ENCODE measurements around the gene BHLHE23. TPM values are rescaled to one million over a fixed set of nuclear protein-coding genes. Genes with fewer than 3 reads are reported as not detected.

BHLHE23 gene
- total RNA-seq, 2 donors from 2014 or later = 4.0 TPM; not detected in 1

DNA sequence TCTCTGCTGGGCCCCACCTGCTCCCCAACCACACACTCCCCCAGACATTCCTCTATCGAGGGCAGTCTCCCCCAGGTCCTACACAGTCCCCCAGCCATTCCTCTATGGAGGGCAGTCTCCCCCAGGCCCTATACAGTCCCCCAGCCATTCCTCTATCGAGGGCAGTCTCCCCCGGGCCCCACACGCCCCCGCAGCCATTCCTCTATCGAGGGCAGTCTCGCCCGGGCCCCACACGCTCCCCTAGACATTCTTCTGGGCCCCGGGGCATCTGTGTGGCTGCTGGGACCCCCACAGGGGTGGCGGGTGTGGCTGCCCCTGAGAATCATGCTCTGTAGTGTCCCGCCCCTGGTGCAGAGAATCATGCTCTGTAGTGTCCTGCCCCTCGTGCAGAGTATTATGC is 43.6 kb upstream of the BHLHE23 start:
- H3K4me3 ChIP-seq = no peak overlapping the region
- H3K27ac ChIP-seq = no peak overlapping the region
- H3K36me3 ChIP-seq = no peaks in the 10 kb centered on the region
- TF ChIP-seq, protein P1, sequence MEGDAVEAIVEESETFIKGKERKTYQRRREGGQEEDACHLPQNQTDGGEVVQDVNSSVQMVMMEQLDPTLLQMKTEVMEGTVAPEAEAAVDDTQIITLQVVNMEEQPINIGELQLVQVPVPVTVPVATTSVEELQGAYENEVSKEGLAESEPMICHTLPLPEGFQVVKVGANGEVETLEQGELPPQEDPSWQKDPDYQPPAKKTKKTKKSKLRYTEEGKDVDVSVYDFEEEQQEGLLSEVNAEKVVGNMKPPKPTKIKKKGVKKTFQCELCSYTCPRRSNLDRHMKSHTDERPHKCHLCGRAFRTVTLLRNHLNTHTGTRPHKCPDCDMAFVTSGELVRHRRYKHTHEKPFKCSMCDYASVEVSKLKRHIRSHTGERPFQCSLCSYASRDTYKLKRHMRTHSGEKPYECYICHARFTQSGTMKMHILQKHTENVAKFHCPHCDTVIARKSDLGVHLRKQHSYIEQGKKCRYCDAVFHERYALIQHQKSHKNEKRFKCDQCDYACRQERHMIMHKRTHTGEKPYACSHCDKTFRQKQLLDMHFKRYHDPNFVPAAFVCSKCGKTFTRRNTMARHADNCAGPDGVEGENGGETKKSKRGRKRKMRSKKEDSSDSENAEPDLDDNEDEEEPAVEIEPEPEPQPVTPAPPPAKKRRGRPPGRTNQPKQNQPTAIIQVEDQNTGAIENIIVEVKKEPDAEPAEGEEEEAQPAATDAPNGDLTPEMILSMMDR (IDR thresholded peaks at IDR 0.05) = no peak
- TF ChIP-seq POLR2AphosphoS5 (IDR thresholded peaks at IDR 0.05) (no peak), POLR2A (IDR thresholded peaks at IDR 0.05) (no peak)
- WGBS = 88% methylated on average over 13 of the region's 13 CpGs
- H3K9me3 ChIP-seq = no peaks in the 10 kb centered on the region
- H3K4me1 ChIP-seq (replicated peaks) = no peaks in the 10 kb centered on the region
- H3K27me3 ChIP-seq (replicated peaks; ENCODE audit: insufficient read depth) = peaks cover 8% of the 10 kb centered on the region
- no peak for DNase-seq (ENCODE audit: low spot score)
- intact Hi-C loops (cut with DNase I) = no loop called here

DNA sequence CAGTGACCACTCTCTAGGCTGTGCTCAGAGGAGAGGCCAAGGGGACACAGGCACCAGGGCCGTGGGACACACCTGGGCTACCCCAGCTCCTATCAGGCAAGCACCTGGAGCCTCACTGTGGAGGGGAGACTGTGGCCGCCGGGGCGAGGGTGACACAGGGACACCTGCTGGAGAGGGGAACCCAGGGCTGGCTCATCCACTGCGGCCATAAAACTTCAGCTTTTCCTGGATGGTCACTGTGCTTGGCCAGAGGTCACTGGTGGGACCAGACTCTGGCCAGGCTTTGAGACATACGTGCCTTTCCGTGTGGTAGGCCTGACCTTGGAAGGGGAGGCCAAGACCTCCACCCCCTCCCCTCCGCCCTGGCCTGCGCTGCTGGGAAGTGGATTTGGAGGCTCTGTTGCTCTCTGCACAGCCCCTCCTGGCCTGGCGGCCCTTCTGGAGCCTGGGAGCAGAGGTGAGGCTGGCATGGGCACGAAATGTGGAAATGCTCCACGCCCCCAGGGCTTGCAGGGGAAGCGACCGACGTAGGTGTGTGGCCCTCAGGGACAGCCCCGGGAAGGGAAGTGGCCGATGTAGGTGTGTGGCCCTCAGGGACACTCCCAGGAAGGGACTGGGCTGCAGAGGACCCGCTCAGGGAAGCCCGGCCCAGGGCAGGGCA is 42.9 kb upstream of the BHLHE23 start:
- no peak for DNase-seq (ENCODE audit: low spot score)
- 79% methylated on average over 13 of the region's 19 CpGs for WGBS
- Histone ChIP-seq H3K4me1 (replicated peaks) (no peaks in the 10 kb centered on the region), H3K4me3 (no peak overlapping the region), H3K36me3 (no peaks in the 10 kb centered on the region), H3K27me3 (replicated peaks; ENCODE audit: insufficient read depth) (peaks cover 8% of the 10 kb centered on the region), H3K9me3 (no peaks in the 10 kb centered on the region), H3K27ac (no peak overlapping the region)
- TF ChIP-seq POLR2AphosphoS5 (IDR thresholded peaks at IDR 0.05) = no peak
- intact Hi-C loops (cut with DNase I) = no loop called here

DNA sequence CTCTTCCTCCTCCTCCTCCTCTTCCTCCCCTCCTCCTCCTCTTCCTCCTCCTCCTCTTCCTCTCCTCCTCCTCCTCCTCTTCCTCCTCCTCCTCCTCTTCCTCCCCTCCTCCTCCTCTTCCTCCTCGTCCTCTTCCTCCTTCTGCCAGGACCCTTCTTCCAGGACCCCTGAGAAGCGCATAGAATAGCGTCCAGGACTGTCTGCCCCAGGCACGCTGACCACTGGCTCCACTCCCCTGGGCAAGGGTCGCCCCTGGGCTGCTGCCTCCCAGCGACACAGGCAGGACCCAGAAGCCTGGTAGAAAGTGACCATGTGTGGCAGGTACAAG is 42.4 kb upstream of the BHLHE23 start:
- intact Hi-C loops (cut with DNase I) = no loop called here
- H3K27me3 ChIP-seq (replicated peaks; ENCODE audit: insufficient read depth) = peaks cover 8% of the 10 kb centered on the region
- 87% methylated on average over 6 of the region's 6 CpGs for WGBS

DNA sequence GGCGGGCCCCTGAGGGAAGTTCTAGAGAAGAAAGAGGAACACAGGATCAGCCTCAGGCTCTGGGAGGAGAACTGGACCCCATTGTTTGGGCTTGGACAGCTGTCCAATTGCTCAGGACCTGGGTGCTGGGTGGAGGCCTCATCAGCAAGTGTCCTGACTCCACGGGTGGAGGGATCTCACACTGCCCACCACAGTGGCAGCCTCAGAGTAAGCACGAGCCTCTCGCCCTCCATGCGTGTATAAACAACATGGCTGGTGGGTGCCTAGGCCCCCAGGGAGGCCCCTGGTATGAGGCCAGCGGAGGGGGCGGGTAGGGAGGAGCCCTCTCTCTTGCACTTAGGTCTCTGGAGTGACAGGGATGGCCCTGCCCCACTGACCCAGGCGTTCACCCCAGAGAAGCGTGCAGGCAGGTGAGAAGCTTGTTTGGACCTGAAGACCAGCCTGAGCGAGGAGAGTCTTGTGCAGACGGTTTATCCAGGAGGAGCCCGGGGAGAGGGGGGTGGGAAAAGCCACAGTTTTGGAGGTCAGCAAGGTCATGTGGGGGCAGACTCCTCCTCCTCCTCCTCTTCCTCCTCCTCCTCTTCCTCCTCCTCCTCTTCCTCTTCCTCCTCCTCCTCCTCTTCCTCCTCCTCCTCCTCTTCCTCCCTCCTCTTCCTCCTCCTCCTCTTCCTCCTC is 41.9 kb upstream of the BHLHE23 start:
- intact Hi-C loops (cut with DNase I) = no loop called here
- no peak for TF ChIP-seq POLR2AphosphoS5 (IDR thresholded peaks at IDR 0.05)
- TF ChIP-seq, protein P1 (IDR thresholded peaks at IDR 0.05) = no peak
- no peak for TF ChIP-seq POLR2A (IDR thresholded peaks at IDR 0.05)
- 72% methylated on average over 10 of the region's 12 CpGs for WGBS
- Histone ChIP-seq H3K9me3 (no peaks in the 10 kb centered on the region), H3K4me1 (replicated peaks) (no peaks in the 10 kb centered on the region), H3K27ac (no peak overlapping the region), H3K36me3 (no peaks in the 10 kb centered on the region), H3K27me3 (replicated peaks; ENCODE audit: insufficient read depth) (peaks cover 8% of the 10 kb centered on the region), H3K4me3 (no peak overlapping the region)
- DNase-seq (ENCODE audit: low spot score) = no peak

More for the DNA sequence above, 42.4 kb upstream of the BHLHE23 start:
- H3K4me1 ChIP-seq (replicated peaks) = no peaks in the 10 kb centered on the region
- H3K4me3 ChIP-seq = no peak overlapping the region
- no peaks in the 10 kb centered on the region for H3K9me3 ChIP-seq
- no peak for TF ChIP-seq POLR2A (IDR thresholded peaks at IDR 0.05)
- TF ChIP-seq POLR2AphosphoS5 (IDR thresholded peaks at IDR 0.05) = no peak
- TF ChIP-seq, protein P1 (IDR thresholded peaks at IDR 0.05) = no peak
- no peak overlapping the region for H3K27ac ChIP-seq
- DNase-seq (ENCODE audit: low spot score) = no peak
- H3K36me3 ChIP-seq = no peaks in the 10 kb centered on the region

DNA sequence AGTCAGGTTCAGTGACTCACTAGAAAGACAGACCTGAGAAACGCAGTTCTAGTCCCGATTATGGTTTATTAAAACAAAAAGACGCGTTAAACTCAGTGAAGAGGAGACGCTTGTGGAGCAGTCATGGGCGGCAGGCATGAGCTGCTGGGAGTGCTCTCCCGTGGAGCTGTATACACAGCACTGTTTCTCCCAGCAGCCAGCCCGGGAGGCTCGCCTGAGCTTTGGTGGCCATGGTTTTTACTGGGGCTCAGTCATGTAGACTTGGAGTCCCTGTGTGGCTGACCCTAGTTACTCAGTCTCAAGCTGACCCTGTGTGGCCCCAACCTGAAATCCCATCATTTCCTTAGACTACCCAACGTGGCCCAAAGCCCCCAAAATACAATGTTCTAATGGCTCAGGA is 41.2 kb upstream of the BHLHE23 start:
- Histone ChIP-seq H3K4me1 (replicated peaks) (no peaks in the 10 kb centered on the region), H3K9me3 (no peaks in the 10 kb centered on the region), H3K27me3 (replicated peaks; ENCODE audit: insufficient read depth) (peaks cover 11% of the 10 kb centered on the region), H3K4me3 (no peak overlapping the region), H3K36me3 (no peaks in the 10 kb centered on the region), H3K27ac (no peak overlapping the region)
- DNase-seq (ENCODE audit: low spot score) = no peak
- intact Hi-C loops (cut with DNase I) = no loop called here
- WGBS = 91% methylated on average over 10 of the region's 10 CpGs
- TF ChIP-seq POLR2A (IDR thresholded peaks at IDR 0.05) = no peak
- TF ChIP-seq, protein P1 (IDR thresholded peaks at IDR 0.05) = no peak
- no peak for TF ChIP-seq POLR2AphosphoS5 (IDR thresholded peaks at IDR 0.05)

All from prostate gland (tissue), 2 donors.